ENCODE data around the gene C16orf92. TPM values are rescaled to one million over a fixed set of nuclear protein-coding genes. Genes with fewer than 3 reads are reported as not detected.

C16orf92 gene
- total and polyA plus RNA-seq, 2 of the 8 experiments (the other 6 are each of a cell fraction or from before 2014, with no cell fraction given): not detected

DNA sequence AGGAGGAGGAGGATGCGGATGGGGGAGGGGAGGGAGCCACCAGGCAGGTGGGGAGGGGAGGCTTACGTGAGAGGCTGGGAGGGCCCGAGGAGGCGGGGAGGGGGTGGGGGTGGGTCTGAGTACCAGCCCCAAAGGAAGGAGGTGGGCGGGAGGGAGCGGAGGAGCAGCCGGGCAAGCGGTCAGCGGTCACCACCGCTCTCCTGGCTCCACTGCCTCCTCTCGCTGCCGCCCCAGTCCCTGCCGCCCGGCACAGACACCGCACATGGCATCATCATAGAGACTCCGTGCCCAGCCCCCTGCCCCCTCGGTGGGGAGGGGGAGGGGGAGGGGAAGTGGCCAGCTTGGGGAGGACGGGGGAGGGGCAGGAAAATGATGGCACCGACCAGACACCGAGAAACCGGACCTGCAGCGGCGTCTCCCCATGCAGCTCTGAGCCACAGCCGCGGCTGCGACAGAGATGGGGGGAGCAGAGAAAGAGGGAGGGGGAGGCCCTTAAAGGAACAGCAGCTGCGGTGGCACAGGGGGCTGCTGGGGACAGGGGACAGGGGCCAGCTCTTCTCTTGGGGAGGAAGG is 7.9 kb downstream of the C16orf92 start, which contains the start of gene TLCD3B:
TLCD3B (minus strand) TSS at position 431 of the 573 bp plus-strand sequence. CDS start 744 bp downstream, outside the sequence.
- Histone ChIP-seq H3K14ac (ENCODE audit: insufficient read length) (peak within 1 kb of the TSS; percentile 37), H3K4ac (replicated peaks; ENCODE audit: insufficient read length, low read depth, low read length) (peak within 1 kb of the TSS; percentile 65), H3K56ac (replicated peaks; ENCODE audit: insufficient read length, low read depth, low read length) (no peak within 1 kb of the TSS), H3K23ac (ENCODE audit: insufficient read length) (no peak within 1 kb of the TSS), H2AK5ac (ENCODE audit: low read depth, low read length) (no peak within 1 kb of the TSS; the same call in 1 of the 2 replicates), H3K9ac (replicated peaks in 1 of 4; ENCODE audit: extremely low read depth in 1 of 4, low read depth in 3 of 4, low read length in 3 of 4) (peak within 1 kb of the TSS in 3 of 4 experiments; percentile 25 to 58 (median 52); a peak in 3 of 7 replicates), H3K18ac (ENCODE audit: extremely low read depth, low read length) (peak within 1 kb of the TSS; percentile 97), H2BK15ac (ENCODE audit: low read length) (peak within 1 kb of the TSS; percentile 95; the same call in 1 of the 2 replicates), H3K4me2 (ENCODE audit: insufficient read depth in 1 of 2, low read depth in 2 of 2, low read length in 2 of 2) (peak within 1 kb of the TSS; percentile 84 to 96), H4K91ac (replicated peaks; ENCODE audit: insufficient read length, low read length) (peak within 1 kb of the TSS; percentile 52), H3K27ac (ENCODE audit: low read depth, low read length) (no peak within 1 kb of the TSS), H3K4me1 (replicated peaks in 1 of 4; ENCODE audit: control insufficient read depth in 3 of 4, insufficient read depth in 4 of 4, low read length in 3 of 4) (peaks cover 0 to 26% (median 19%) of the 10 kb centered on the region in 4 experiments; a peak in 6 of 7 replicates), H3K27me3 (replicated peaks in 1 of 4; ENCODE audit: control insufficient read depth in 3 of 4, extremely low read depth in 1 of 4, insufficient read depth in 3 of 4, low read length in 3 of 4) (peaks cover 0 to 14% (median 5%) of the 10 kb centered on the region in 4 experiments; a peak in 2 of 7 replicates), H3K4me3 (ENCODE audit: extremely low read depth in 1 of 4, insufficient read depth in 2 of 4, low read depth in 3 of 4, low read length in 4 of 4) (peak within 1 kb of the TSS; percentile 46 to 90 (median 55)), H2BK120ac (replicated peaks; ENCODE audit: low read depth, low read length) (no peak within 1 kb of the TSS), H4K20me1 (replicated peaks in 1 of 2; ENCODE audit: control insufficient read depth in 1 of 2, insufficient read depth in 2 of 2, low read length in 2 of 2) (peaks cover 12 to 16% of the 10 kb centered on the region in 2 experiments), H3K79me2 (ENCODE audit: control insufficient read depth in 1 of 2, insufficient read depth in 2 of 2, low read length in 2 of 2) (no peaks in the 10 kb centered on the region), H3K23me2 (ENCODE audit: low read depth, low read length) (peaks cover 10% of the 10 kb centered on the region; the same call in 1 of the 2 replicates), H4K8ac (ENCODE audit: extremely low read depth, insufficient read depth, low read length) (peak within 1 kb of the TSS; percentile 78), H3K79me1 (ENCODE audit: low read depth, low read length) (peaks cover 5% of the 10 kb centered on the region; the same call in 1 of the 2 replicates), H2BK5ac (ENCODE audit: low read depth, low read length) (peak within 1 kb of the TSS; percentile 56; the same call in 1 of the 2 replicates), H2BK20ac (ENCODE audit: low read length) (peak within 1 kb of the TSS; percentile 99), H2AFZ (ENCODE audit: low read length) (peak within 1 kb of the TSS; percentile 50; the same call in 1 of the 2 replicates), H4K5ac (ENCODE audit: insufficient read length, low read depth, low read length) (peak within 1 kb of the TSS; percentile 81), H2BK12ac (ENCODE audit: low read depth, low read length) (peak within 1 kb of the TSS; percentile 75; the same call in 1 of the 2 replicates), H3K36me3 (ENCODE audit: control insufficient read depth in 2 of 4, insufficient read depth in 4 of 4, low read length in 3 of 4) (peaks cover 0 to 4% (median 0%) of the 10 kb centered on the region in 4 experiments; a peak in 2 of 8 replicates), H3K9me3 (ENCODE audit: insufficient read depth in 2 of 2, low read depth in 1 of 2, low read length in 1 of 2) (no peaks in the 10 kb centered on the region)
- DNase-seq (ENCODE audit: low read depth in 1 of 2, low spot score in 2 of 2) (peak in 1 of 2 experiments; percentile 76), FAIRE-seq (no peak)
- ChIA-PET POLR2A (ENCODE audit: partially characterized antibody) (interaction anchor here (0.6 to 4.2 kb wide), 20 partner anchors 10 to 331 kb away, joined by 3 to 25 read pairs (median 4); partner anchors contain the start of genes ALDOA, ASPHD1, DOC2A and KIF22), CTCF (ENCODE audit: partially characterized antibody) (interaction anchor here (0.6 to 3.0 kb wide), 34 partner anchors 8 to 1057 kb away, joined by 3 to 23 read pairs (median 8); partner anchors contain the start of genes ASPHD1, C16orf92, KCTD13 and PAGR1)
- WGBS, 2 experiments (ENCODE audit: extremely low coverage in 1 of 2, insufficient coverage in 1 of 2, insufficient read length in 1 of 2, insufficient replicate concordance in 2 of 2, low coverage in 1 of 2, low lambda C conversion rate in 2 of 2, missing lambda C conversion rate in 1 of 2): no CpG with 5 or more reads among the region's 27 CpGs
- TF ChIP-seq SP2 (IDR thresholded peaks at IDR 0.05; ENCODE audit: low read length): no peak
- no peak for TF ChIP-seq SP4 (IDR thresholded peaks at IDR 0.05; ENCODE audit: low read length)
- no peak for TF ChIP-seq BACH1 (IDR thresholded peaks at IDR 0.05; ENCODE audit: low read length)
- peak; percentile 53 for TF ChIP-seq ASH2L (IDR thresholded peaks at IDR 0.05; ENCODE audit: low read length)
- TF ChIP-seq, protein P1, sequence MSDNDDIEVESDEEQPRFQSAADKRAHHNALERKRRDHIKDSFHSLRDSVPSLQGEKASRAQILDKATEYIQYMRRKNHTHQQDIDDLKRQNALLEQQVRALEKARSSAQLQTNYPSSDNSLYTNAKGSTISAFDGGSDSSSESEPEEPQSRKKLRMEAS (IDR thresholded peaks at IDR 0.05): no peak; the same call in 1 of the 2 replicates
- no peak for TF ChIP-seq NRF1 (IDR thresholded peaks at IDR 0.05; ENCODE audit: low read depth, low read length)
- TF ChIP-seq JUN (IDR thresholded peaks at IDR 0.05; ENCODE audit: low read depth, low read length): no peak
- no peak for TF ChIP-seq NANOG (IDR thresholded peaks at IDR 0.05; ENCODE audit: insufficient read depth, low read depth, low read length, poor library complexity, severe bottlenecking)
- TF ChIP-seq SP1 (IDR thresholded peaks at IDR 0.05; ENCODE audit: low read depth, low read length): 0 out of 2 replicates have a peak, but pooled peaks have one; percentile 10
- TF ChIP-seq CREB1 (IDR thresholded peaks at IDR 0.05): 0 out of 2 replicates have a peak, but pooled peaks have one; percentile 4
- peak in 1 of 2 experiments; percentile 39; a peak in 1 of 4 replicates for TF ChIP-seq SIN3A (conservative IDR thresholded peaks at IDR 0.05 in 1 of 2, IDR thresholded peaks at IDR 0.05 in 1 of 2; ENCODE audit: low read depth in 1 of 2, low read length in 2 of 2)
- TF ChIP-seq EZH2 (IDR thresholded peaks at IDR 0.05; ENCODE audit: low read depth, low read length, severe bottlenecking): no peak

All from H1 (cell line).